GM19455 (cell line): ENCODE results near the gene PERP.
A peak's percentile ranks its signal among the peaks of the same experiment; 100 is the strongest.
"Not testable (repeated sequence)": the region's sequence is repeated elsewhere in the genome, so short reads cannot be mapped to it uniquely, and the experiment has no call there.

Experiments used
- ATAC-seq: cut with Tn5 transposase; IDR thresholded peaks from one replicate; pipeline ENCODE4 v1.9.1; 2021; ENCODE audit not compliant: unreplicated experiment

PERP gene

DNA sequence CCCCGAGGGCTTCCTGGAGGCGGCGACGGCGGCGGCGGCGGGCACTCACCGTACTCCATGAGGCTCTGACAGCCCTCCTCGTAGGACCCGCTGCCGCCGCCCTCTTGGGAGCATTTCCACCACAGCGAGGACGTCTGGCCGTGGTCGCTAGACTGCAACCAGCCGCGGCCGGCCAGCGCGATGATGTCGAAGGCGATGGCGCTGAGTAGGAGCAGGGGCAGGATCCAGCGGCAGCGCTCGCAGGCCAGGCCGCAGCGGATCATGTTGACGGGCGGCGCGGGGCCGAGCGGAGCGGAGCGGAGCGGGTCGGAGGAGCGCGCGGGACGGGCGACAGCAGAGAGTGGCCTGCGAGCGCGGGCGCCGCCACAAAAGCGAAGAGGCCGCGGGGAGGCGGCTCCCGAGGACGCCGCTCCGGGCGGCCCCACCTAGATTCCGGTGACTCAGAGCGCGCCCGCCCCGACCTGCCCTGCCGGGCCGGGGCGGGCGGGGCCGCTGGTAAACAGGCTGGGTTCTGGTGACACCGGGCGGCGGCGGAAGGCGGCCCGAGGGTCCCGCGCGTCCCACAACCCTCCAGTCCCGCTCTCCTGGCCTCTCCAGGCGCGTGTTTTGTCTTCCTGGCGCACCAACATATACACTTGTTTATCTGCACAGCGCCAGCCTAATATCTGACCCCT, at the start of gene PERP:
TSS of gene PERP (minus strand) at position 342 of the 674 bp plus-strand sequence. CDS start at position 263, 79 bp downstream.
- peak; percentile 70 for ATAC-seq

DNA sequence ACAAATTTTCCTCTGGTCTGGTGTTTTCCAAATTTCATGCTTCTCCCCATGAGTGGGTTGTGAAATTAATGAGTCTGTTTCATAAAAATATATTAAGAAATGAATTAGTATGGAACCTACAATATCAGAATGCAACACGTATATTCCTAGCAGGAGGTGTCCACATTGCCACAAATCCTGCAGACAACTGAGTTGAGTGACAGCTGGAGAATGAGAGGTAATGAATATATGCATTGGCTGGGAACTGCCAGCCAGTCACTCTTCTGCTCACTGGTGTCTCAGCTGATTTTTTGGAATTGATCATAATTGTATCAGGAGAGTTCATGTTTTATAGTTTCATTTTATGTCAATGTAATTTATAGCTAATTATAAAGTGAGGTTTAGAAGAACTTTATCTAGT, 48.2 kb upstream of the PERP start:
- no peak for ATAC-seq

DNA sequence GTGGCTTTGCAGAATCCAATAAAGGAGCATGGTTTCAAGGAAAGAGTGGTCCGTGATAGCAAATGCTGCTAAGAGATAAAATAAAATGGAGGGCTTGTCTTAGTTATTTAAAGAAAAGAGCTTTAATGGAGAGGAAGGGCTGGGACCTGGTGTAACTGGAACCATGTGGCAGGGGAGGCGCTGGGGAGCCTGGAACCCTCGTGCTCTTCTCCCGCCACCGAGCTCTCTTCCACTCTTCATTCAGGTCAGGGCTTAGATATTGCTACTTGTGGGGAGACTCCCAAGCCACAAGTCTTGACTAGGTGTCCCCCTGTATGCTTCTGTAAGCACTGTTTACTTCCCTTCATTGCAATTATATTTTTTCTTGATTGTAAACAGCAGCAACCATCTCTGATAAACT, 39.3 kb upstream of the PERP start:
- ATAC-seq, result no peak

DNA sequence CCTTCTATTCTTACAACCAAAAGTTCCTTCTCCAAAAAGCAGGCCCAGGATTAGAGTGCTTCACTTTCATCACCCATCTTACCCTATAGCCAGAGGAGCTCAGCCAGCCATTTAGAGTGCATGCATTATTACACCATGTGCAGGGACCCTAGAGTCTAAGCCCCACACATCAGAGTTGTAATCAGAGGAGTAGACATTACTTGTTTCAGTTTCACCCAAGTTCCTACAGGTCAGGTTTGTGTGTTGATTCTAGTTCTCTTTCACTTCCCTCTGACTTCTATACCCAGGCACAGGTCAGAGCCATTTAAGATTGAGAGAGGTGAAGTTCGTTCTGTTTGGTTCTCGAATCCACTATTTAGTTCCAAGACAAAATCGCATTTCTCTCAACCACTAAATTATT, 38.2 kb upstream of the PERP start:
- ATAC-seq, result peak; percentile 63

DNA sequence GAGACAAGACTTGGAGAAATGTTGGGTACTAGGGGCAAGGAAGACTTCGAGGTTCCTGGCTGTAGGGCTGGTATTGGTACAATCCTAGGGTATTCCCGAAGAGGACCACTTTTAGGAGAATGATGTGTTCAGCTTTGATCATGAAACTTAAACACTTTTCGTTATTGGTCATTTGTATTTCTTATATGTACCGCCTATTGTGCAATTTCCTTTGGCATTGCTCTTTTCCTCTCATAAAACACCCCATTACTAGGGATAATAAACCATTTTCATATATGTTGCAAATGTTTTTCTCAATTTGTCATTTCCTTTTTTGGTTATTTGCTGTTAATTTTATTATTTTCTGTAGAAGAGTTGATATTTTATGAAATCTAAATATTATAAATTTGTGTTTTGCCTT, 35.6 kb upstream of the PERP start:
- no peak for ATAC-seq

DNA sequence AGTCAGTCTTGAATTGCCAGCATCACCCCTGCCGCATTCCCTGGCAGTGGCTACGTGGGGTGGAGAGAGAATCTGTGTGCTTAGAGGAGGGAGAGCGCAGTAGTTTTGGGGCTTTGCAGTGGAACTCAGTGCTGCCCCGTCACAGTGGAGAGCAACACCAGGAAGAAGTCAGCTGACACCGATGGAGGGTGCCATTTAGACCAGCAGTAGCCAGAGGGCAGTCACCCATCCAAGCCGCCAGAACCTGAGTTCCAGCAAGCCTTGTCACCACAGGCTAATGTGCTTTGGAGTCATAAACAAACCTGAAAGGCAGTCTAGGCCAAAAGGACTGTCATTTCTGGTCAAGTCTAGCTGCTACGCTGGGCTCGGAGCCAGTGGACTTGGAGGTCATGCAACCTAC, 22.0 kb upstream of the PERP start:
- no peak for ATAC-seq

DNA sequence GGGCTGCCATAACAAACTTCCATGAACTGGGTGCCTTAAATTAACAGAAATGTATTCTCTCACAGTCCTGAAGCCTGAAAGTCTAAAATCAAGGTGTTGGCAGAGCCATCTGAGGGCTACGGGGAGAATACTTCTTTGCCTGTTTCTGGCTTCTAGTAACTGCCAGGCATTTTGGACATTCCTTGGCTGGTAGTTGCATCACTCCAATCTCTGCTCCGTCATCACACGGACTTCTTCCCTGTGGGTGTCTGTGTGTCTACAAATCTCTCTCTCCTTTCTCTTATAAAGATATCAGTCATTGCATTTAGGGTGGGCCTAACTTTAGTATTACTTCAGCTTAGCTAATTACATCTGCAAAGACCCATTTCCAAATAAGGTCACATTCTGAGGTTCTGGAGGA, 20.9 kb upstream of the PERP start:
- no peak for ATAC-seq

DNA sequence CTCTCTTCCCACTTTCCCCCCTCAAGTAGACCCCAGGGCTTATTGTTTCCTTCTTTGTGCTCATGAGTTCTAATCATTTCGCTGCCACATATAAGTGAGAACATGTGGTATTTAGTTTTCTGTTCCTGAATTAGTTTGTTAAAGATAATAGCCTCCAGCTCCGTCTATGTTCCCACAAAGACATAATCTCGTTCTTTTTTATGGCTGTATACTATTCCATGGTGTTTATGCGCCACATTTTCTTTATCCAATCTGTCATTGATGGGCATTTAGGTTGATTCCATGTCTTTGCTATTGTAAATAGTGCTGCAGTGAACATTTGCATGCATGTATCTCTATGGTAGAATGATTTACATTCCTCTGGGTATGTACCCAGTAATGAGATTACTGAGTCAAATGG, 16.9 kb upstream of the PERP start:
- no peak for ATAC-seq

DNA sequence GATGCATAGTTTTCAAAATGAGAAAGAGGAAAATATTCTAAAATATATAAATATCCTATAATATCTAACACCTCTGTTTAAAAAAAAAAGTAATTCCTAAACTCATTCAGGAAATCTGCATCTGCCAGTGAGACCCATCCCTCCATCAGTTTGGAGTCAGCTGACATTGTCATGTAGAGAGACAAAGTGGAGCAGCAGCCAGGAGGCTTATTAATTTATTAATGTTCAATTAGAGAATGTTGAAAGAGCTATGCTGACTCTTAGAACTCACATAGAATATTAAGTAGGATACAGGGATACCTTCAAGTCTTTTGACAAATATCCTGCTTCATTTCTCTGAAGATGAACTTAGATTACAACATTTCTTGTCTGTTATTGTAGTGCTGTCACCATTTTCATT, 12.8 kb upstream of the PERP start:
- no peak for ATAC-seq

DNA sequence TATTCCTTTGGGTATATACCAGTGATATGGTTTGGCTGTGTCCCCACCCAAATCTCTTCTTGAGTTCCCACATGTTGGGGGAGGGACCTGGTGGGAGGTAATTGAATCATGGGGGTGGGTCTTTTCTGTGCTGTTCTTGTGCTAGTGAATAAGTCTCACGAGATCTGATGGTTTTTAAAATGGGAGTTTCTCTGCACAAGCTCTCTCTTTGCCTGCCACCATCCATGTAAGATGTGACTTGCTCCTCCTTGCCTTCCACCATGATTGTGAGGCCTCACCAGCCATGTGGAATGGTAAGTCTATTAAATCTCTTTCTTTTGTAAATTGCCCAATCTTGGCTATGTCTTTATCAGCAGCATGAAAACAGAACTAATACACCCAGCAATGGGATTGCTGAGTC, 12.0 kb upstream of the PERP start:
- not testable (repeated sequence) for ATAC-seq

DNA sequence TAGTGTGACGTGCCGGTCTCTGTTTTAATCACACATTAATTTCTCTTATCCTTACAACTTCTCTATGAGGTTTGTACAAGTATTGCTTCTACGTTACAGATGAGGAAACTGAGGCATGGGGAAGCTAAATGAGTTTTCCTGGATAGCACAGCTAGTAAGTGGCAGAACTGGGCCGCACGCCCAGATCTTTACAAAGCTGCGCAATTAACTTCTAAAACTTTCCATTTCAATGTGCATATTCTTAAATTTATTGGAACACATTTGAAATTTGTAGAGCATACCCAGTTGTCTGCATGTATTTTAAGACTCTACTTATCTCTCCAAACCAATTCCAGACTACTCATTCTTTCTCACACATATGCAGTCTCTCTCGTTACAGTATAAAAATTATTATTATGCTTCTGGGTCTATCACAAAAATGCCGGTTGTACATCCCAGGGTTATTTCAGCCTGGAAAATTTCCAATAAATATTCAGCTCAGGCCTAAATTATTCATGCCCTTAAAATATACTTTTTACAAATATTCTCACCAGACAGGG, 10.2 kb upstream of the PERP start:
- no peak for ATAC-seq

DNA sequence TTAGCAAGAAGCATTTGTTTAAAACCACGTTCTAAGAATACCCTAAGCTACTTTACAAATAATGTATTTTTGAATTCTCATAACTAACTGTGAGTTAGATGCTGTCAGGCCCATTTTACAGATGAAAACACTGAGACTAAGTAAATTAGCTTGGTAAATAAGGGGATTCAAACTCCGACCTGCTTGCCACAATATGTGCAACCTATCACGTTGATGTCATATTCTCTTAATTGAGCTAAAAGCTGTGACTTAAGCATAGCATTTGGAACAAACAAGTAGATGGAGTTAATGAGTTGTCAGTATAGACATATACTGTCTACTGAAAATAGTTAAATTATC, 9.4 kb upstream of the PERP start:
- no peak for ATAC-seq

DNA sequence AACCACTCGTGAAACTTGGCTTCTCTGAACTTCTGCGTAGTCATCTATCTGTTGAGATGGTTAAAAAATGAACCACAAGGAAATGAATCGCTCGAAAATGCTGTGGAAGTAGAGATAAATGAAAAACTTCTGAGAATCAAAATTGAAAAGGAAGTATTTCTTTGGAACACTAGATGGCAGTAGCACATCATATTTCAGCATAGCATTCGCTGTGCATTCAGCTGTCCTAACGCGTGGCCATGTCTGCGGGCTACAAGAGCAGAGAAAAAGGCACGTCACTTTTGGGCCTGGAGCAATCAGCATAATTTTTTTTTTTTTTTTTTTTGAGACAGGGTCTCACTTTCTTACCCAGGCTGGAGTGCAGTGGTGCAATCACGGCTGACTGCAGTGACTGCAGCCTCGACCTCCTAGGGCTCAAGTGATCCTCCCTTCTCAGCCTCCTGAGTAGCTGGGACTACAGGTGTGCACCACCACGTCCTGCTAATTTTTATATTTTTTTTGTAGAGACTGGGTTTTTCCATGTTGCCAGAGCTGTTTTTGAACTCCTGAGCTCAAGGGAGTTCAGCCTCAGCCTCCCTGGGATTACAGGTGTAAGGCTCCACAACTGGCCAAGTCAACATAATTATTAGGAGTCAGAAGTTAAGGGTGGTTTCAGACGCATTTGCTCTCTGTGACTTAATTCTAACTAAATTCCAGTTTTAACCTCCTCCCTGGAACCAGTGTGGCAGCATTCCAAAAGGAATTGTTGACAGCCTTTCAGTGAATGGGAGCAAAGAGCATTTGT, 8.8 kb upstream of the PERP start:
- no peak for ATAC-seq

DNA sequence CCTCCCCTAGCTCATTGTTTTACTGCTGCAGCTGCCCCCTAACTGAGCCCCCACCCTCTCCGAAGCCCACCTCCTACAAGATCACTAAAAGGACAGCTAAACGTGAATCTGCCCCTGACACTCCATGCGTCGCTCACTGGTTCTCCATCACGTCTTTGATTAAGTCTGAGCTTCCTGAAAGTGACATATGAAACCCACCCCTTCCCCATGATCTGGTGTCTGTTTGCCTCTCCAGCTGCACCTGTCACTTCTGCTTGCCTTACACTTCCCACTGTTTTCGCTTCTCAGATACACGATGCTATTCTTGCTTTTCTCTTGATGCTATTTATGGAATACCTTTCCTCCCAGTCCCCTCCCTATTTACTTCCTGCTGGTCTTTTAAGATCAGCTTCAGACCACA, 8.0 kb upstream of the PERP start:
- ATAC-seq, result no peak

DNA sequence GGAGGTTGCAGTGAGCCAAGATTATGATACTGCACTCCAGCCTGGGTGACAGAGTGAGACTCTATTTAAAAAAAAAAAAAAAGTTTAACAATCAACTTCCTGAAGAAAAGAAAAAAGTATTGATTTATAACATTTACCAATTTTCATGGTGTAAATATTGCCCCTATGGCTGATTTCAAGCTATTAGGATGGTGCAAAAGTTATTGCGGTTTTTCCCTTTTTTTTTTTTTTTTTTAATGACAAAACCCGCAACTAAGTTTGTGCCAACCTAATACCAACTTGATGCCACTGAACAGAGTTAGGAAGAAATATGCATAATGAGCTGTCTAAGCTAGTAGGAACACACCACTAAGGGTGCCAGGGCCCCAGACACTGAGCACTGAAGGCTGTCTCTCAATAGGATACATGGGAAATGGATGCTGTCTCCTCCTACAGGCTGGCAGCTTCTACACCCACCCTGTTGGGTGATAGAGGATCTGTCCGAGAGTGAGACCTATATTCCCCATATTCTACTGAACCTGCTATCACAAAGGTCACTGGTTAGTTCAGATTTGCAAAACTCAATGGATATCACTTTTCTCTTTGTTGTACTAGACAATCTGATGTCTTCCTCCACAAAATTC, 6.5 kb upstream of the PERP start:
- no peak for ATAC-seq

DNA sequence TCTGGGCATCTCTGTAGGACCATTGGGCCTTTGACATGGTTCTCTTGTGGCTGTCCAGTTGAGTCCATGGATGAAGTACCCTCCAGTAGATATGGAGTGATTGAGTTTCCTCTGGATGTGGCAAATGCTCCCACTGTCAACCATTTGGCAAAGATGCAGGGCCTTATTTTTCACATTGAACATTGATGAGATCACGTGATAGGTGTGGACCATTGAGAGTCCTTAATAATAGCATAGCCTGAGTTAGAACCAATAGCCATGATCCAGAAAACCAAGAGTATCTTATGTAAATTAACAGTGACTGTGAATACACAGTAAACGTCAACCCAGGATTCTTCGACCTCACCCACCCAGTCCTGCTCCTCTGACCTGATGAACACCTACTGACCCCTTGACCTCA, 3.0 kb upstream of the PERP start:
- ATAC-seq, result no peak

DNA sequence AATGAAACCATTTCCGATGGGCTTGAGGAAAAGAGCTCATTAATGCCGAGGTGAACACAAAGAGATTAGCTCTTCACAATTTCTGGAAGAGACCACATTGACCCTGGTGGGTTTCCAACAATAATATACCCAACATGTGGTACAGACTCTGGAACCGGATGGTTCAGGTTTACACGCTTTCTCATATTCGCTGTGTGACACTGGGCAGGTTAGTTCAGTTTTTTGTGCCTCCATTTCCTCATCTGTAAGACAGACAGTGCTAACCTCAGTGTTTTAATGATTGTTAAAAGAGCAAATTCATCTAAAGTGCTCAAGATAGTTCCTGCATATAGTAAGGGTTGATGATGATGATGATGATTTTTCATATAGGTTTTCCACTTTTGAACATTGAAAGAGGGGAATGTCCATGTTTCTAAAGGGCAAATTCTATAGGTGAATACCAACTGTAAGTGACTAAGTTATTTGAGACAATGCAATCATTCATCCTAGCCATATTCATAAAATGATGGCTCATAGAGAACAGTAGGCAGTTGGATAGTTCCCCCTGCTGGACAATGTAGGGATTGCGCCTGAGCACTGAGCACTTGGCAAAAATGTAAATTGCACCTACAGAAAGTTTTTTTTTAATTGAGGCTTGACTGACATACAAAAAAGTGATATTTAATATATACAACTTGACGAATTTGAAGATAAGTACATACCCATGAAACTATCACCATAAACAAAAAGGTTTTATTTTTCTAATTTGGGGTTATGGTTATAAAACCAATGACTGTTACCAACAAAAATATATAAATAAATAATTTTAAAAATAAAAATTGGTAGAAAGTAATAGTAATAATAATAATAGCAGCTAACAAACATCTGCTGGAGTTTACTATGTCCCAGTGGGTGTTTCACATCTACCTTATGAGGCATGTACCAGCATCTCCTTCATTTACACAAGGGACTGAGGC, 2.1 kb upstream of the PERP start:
- no peak for ATAC-seq

DNA sequence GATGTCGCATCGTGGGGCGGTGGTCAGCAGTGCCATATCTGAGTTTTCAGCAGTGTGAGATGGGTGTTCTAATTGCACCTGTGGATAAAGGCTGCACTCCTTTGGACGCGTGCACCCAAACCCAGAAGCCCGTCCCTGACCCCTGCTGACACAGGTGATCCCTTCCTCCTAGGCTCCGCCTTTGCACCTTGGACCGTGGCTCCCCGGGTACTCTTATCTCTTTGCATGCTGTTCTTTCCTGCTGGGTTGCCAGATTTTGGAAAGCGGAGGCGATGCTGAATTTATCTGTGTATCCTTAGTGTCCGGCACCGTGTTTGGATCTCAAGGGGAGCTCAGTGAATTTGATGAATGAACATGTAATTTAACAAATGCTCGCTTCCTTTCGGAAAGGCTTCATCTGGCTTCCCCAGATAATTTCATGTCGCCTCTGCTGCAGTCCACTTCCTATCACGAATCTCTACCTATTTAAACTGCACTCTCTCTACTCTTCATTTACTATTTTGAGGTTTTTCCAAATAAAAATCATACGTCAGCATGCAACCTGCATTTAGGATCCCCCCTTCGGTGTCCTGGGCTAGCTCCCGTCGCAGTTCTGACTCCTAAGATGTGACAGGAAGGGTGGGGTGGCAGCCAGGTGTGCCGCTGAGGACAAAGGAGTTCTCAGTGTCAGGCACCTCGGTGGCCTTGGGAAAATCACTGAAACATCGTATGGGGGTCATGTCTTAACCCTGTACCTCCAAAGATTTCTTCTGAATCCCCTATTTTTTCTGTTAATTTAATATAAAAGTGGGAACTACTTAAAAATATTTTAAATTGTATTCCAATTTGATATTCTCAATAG, 753 bp upstream of the PERP start:
- no peak for ATAC-seq

DNA sequence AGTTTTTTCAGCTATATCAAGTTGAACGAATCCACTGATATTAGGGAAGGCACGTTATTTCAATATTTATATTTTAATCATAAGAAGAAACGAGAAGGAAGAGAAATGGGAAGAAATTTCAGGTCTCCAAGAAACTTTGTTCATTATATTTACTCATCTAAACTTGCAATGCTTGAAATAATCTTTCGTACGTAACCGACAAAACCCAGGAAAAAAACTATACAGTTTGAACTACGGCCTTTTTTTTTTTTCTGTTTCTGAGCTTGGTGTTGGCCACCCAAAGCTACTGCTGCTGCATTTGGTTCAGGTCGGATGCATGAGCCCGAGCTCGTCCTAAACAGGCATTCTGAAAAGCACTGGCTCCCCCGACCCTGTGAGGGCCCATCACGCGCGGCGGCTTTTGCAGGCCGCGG, 548 bp downstream of the PERP start:
- no peak for ATAC-seq
